Mucosa of stomach (tissue), 1 donor: ENCODE results near the gene PCP4L1.
A peak's percentile ranks its signal among the peaks of the same experiment; 100 is the strongest.

Experiments used
- H3K27me3 ChIP-seq: one replicate; pipeline ENCODE4 v1.7.0; 2013; ENCODE audit warnings: mild to moderate bottlenecking, low read length; ENCODE audit not compliant: control insufficient read depth, insufficient read depth
- H3K36me3 ChIP-seq: one replicate; pipeline ENCODE4 v1.7.0; 2013; ENCODE audit warnings: low read length; ENCODE audit not compliant: control insufficient read depth, insufficient read depth
- H3K4me1 ChIP-seq: one replicate; pipeline ENCODE4 v1.7.0; 2013; ENCODE audit warnings: mild to moderate bottlenecking, low read length; ENCODE audit not compliant: control insufficient read depth, insufficient read depth
- H3K4me3 ChIP-seq: one replicate; pipeline ENCODE4 v1.7.0; 2013; ENCODE audit warnings: low read length
- H3K9ac ChIP-seq: one replicate; pipeline ENCODE4 v1.7.0; 2013; ENCODE audit warnings: mild to moderate bottlenecking, low read length, moderate library complexity
- H3K9me3 ChIP-seq: one replicate; pipeline ENCODE4 v1.7.0; 2013; ENCODE audit warnings: mild to moderate bottlenecking, low read length, moderate library complexity; ENCODE audit not compliant: control insufficient read depth
- donor health status: Pancreatic carcinoma.

The PCP4L1 gene

GRCh38 chr1:161287482-161288054, 29.0 kb downstream of the PCP4L1 start:
- no peaks in the 10 kb centered on the region for H3K27me3 ChIP-seq
- H3K36me3 ChIP-seq, result no peaks in the 10 kb centered on the region
- peaks cover 9% of the 10 kb centered on the region for H3K4me1 ChIP-seq
- no peak overlapping the region for H3K4me3 ChIP-seq
- no peak overlapping the region for H3K9ac ChIP-seq
- H3K9me3 ChIP-seq, result no peaks in the 10 kb centered on the region

- Histone ChIP-seq H3K4me3 (no peak overlapping the region), H3K36me3 (no peaks in the 10 kb centered on the region), H3K9me3 (no peaks in the 10 kb centered on the region), H3K9ac (no peak overlapping the region), H3K27me3 (no peaks in the 10 kb centered on the region), H3K4me1 (peaks cover 9% of the 10 kb centered on the region)
Measured at GRCh38 chr1:161290779-161291178, 32.2 kb downstream of the PCP4L1 start.

GRCh38 chr1:161297415-161297814, 38.9 kb downstream of the PCP4L1 start:
- H3K9ac ChIP-seq, result no peak overlapping the region

GRCh38 chr1:161298116-161298515, 39.6 kb downstream of the PCP4L1 start:
- Histone ChIP-seq H3K4me1 (no peaks in the 10 kb centered on the region), H3K36me3 (no peaks in the 10 kb centered on the region), H3K4me3 (no peak overlapping the region), H3K9me3 (no peaks in the 10 kb centered on the region), H3K9ac (no peak overlapping the region), H3K27me3 (no peaks in the 10 kb centered on the region)

More at GRCh38 chr1:161297415-161297814, 38.9 kb downstream of the PCP4L1 start:
- no peaks in the 10 kb centered on the region for H3K36me3 ChIP-seq
- H3K27me3 ChIP-seq, result no peaks in the 10 kb centered on the region
- no peaks in the 10 kb centered on the region for H3K4me1 ChIP-seq
- no peaks in the 10 kb centered on the region for H3K9me3 ChIP-seq
- no peak overlapping the region for H3K4me3 ChIP-seq

DNA sequence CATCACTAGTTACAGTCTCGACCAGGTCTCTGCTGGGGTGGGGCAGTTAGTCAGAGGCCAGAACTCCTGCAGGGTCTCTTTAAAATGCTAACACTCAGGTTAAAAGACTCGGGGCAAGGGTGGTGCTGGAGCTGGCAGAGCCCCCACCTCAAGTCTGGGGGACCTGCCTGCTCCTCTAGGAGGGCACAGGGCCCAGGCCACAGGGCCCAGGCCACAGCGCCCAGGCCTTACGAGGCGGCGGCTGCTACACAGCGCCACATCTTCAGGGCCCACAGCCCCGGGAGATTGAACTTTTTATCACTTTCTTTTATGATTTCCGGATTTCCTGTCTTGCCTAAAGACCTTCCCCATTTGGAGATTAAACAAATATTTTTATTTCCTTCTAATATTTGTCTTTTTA, 40.8 kb downstream of the PCP4L1 start:
- no peaks in the 10 kb centered on the region for H3K4me1 ChIP-seq
- H3K36me3 ChIP-seq, result no peaks in the 10 kb centered on the region
- no peaks in the 10 kb centered on the region for H3K9me3 ChIP-seq
- H3K4me3 ChIP-seq, result no peak overlapping the region
- no peaks in the 10 kb centered on the region for H3K27me3 ChIP-seq
- no peak overlapping the region for H3K9ac ChIP-seq

DNA sequence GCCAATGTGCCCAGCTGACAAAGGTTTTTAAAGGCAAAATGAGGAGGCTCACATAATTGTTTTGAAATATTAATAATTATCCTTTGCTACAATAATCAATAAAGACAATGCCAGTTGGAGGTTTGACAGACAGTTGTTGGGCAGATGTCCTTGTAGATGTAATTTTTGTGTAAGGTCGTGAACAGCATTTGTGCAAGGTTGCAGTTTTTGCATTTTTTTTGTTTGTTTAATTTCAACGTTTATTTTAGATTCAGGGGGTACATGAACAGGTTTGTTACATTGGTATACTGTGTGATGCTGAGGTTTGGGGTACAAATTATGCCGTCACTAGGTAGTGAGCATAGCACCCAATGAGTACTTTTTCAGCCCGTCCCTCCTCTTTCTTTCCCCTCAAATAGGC, 41.9 kb downstream of the PCP4L1 start:
- Histone ChIP-seq H3K9ac (no peak overlapping the region), H3K9me3 (no peaks in the 10 kb centered on the region), H3K36me3 (no peaks in the 10 kb centered on the region), H3K27me3 (no peaks in the 10 kb centered on the region), H3K4me1 (peaks cover 8% of the 10 kb centered on the region), H3K4me3 (no peak overlapping the region)

DNA sequence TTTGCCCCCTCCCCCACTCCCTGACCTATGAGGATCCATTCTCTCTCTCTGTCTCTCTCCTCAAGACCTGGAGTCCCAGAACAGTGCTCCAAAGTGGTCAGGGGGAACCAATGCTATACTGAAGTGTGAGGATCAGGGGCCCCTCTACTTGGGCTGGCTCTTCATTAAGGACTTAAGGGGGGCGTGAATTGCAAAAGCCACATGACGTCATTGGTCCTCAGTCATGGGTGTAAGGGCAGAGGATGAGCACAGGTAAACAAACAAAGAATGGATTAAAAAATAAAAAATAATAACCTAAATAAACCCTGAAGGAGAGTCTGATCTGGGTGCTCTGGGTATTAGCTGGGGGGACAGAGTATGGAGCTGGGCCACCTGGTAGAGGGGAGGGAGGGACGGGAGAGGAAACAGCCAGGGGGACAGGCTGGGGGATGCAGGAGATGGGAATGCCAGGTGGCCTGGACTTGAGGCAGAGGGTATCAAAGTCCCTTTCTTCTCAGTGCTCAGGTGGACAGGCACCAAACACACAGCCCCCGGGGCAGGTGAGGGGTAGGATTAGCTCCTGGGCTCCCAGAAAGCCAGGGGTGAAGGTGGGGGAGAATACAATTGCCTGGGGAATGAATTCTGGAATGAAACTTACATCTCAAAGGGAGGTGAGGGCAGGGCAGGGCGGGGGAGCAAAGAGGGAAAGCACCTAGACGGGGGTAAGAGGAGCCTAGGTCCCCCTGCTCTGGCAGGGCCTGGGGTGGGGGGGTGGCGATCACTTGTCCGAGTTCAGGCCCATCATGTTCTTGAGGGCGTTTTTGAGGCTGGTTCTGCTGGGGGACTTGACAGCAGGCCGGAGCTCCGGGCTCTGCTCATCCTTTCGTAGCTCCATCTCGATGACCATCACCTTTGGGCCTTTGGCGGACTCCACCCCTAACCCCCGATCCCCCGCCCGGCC, 46.7 kb downstream of the PCP4L1 start:
- Histone ChIP-seq H3K9me3 (no peaks in the 10 kb centered on the region), H3K36me3 (no peaks in the 10 kb centered on the region), H3K4me1 (peaks cover 12% of the 10 kb centered on the region), H3K27me3 (no peaks in the 10 kb centered on the region), H3K9ac (peak overlapping the region; percentile 59), H3K4me3 (peak overlapping the region; percentile 49)

DNA sequence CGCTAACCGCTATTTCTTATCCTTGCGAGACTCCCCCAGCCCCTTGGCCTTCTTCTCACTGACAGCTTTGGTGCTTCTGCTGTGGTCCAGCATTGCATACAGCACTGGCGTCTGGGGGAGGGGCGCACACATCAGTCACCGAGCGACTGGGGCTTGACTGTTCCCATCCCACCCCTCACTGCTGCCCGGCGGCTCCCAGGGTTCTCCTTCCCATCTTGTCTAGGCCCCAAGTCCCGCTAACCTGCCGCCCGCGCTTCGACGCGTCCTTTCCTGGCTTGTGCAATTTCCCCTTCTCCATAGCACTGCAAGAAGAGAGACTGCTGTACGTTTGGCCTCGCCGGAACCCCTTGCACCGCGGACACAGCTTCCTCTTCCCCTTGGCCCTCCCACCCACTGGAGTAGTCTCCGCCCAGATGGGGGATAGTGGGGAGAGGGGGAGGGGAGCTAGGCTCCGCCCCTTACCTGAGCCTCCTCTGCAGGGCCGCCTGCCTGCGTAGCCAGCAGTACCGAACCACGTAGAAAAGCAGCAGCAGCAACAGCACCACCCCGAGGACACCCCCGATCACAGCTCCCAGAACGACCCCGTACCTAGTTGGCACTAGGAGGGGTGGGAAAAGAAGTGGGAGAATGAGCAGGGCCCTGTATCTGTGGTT, 47.4 kb downstream of the PCP4L1 start:
- Histone ChIP-seq H3K4me3 (peak overlapping the region; percentile 49), H3K4me1 (peaks cover 12% of the 10 kb centered on the region), H3K36me3 (no peaks in the 10 kb centered on the region), H3K9ac (peak overlapping the region; percentile 59), H3K27me3 (no peaks in the 10 kb centered on the region), H3K9me3 (no peaks in the 10 kb centered on the region)

GRCh38 chr1:161307230-161307768, 48.8 kb downstream of the PCP4L1 start:
- Histone ChIP-seq H3K9ac (no peak overlapping the region), H3K4me1 (peaks cover 12% of the 10 kb centered on the region), H3K27me3 (no peaks in the 10 kb centered on the region), H3K36me3 (no peaks in the 10 kb centered on the region), H3K9me3 (no peaks in the 10 kb centered on the region), H3K4me3 (no peak overlapping the region)

DNA sequence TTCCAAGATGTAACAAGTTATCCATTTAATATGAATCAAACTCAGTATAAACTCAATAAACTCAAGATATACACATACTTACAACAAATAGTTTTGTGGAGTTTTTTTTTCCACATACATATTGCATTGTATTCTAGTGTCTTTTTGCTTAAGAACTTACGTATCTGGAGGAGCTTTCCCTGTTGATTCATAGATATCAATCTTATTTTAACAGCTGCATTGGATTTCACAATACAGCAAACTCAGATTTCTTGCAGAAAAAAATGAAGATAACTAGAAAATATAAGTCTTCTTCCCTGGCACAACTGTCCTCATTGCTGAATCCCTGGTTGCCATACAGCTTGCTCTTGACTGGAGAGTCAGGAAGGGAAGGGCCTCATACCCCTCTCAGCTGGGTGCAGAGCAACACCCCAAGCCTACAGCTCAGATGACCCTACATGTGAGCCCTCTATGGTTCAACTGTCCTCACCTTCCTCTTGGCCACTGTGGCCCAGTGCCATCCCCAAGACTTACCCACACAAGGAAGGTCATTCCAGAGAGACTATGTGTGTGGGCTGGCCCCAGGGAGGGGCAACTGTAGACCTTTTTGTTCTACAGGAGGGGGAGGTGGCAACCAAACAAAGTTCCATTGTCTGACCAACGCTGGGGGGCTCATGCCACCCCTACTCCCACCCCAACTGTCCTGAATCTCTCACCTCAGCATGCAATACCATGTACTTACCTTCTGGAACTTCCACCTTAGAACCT, 49.5 kb downstream of the PCP4L1 start:
- Histone ChIP-seq H3K9me3 (no peaks in the 10 kb centered on the region), H3K9ac (no peak overlapping the region), H3K4me3 (no peak overlapping the region), H3K36me3 (no peaks in the 10 kb centered on the region), H3K27me3 (no peaks in the 10 kb centered on the region), H3K4me1 (peaks cover 12% of the 10 kb centered on the region)

DNA sequence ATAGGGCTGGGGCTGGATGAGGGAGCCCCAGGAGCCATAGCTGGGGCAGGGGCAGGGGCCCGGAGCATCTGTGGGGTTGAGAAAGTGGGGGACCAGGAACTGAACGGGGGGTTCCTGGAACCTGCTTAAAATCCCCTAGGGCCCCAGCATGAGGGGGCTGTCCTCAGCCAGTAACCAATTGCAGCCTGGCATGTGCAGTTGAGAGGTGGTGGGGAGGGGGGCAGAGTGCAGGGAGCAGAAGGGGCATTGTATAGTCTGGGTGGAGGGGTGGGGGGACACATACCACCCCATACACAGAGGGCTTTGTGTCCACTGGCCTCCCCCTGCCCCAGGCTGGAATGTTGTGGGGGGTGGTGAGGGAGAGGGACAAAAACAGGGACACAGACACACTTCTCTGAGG, 51.3 kb downstream of the PCP4L1 start, which contains the start of gene MPZ:
Gene MPZ (minus strand): TSS at position 101 of the 400 bp plus-strand sequence. CDS start 63 bp downstream, at position 38.
- no peaks in the 10 kb centered on the region for H3K27me3 ChIP-seq
- H3K4me3 ChIP-seq, result no peak within 1 kb of the TSS
- no peak within 1 kb of the TSS for H3K9ac ChIP-seq
- H3K9me3 ChIP-seq, result no peaks in the 10 kb centered on the region
- H3K36me3 ChIP-seq, result no peaks in the 10 kb centered on the region
- peaks cover 10% of the 10 kb centered on the region for H3K4me1 ChIP-seq
